Measurements from ENCODE around the gene ACAP1. TPM values are rescaled to one million over a fixed set of nuclear protein-coding genes. Genes with fewer than 3 reads are reported as not detected.

The ACAP1 gene
- total RNA-seq, 5 donors from 2014 or later (not counting 1 experiment from before 2014, with no cell fraction given) = 531 to 781 (median 649) TPM

- H3K27ac ChIP-seq (ENCODE audit: low read length) = no peak overlapping the region
- peak; percentile 24 to 44 (median 38) for ATAC-seq (replicated peaks in 1 of 4)
These were observed 40.0 kb upstream of the ACAP1 start for GRCh38 chr17:7296189-7296861.

GRCh38 chr17:7304179-7304578, 32.1 kb upstream of the ACAP1 start:
- no peak overlapping the region for H3K27ac Mint-ChIP-seq
- DNase-seq (no peak), ATAC-seq (replicated peaks in 1 of 4) (no peak)
- no peaks in the 10 kb centered on the region for H3K9me3 Mint-ChIP-seq
- POLR2A ChIA-PET = no interaction called here
- H3K36me3 Mint-ChIP-seq = peaks cover 6% of the 10 kb centered on the region
- no peaks in the 10 kb centered on the region for H3K9me3 ChIP-seq
- H3K27me3 Mint-ChIP-seq = no peaks in the 10 kb centered on the region
- H3K4me3 Mint-ChIP-seq = no peak overlapping the region
- H3K4me1 Mint-ChIP-seq = peaks cover 3 to 11% (median 10%) of the 10 kb centered on the region in 3 donors
- no peak overlapping the region for H3K27ac ChIP-seq (ENCODE audit: low read length)
- H3K27me3 ChIP-seq (replicated peaks in 1 of 2; ENCODE audit: control insufficient read depth in 2 of 2, extremely low read depth in 1 of 2, insufficient read depth in 2 of 2, low read length in 1 of 2) = peaks cover 0 to 2% of the 10 kb centered on the region in 2 experiments
- CTCF ChIA-PET = interaction anchor here (0.6 to 1.1 kb wide), 5 partner anchors 11 to 297 kb away, joined by 3 to 4 read pairs (median 3); partner anchors contain the start of genes SLC2A4 (in 1 of the 2) and TMEM102 (in 1 of the 2)
- peaks cover 4 to 21% of the 10 kb centered on the region in 2 experiments for H3K4me1 ChIP-seq (ENCODE audit: control insufficient read depth in 1 of 2, extremely low read depth in 1 of 2, insufficient read depth in 2 of 2, low read length in 2 of 2)
- 100% methylated on average over 1 of the region's 7 CpGs for WGBS (ENCODE audit: insufficient coverage)
- H3K4me3 ChIP-seq (ENCODE audit: control insufficient read depth in 1 of 2, extremely low read depth in 1 of 2, low read length in 1 of 2) = no peak overlapping the region
- peaks cover 0 to under 1% of the 10 kb centered on the region in 2 donors for H3K36me3 ChIP-seq (ENCODE audit: control insufficient read depth in 2 of 2, extremely low read depth in 1 of 2, insufficient read depth in 1 of 2, low read length in 1 of 2)

More at GRCh38 chr17:7296189-7296861, 40.0 kb upstream of the ACAP1 start:
- Histone ChIP-seq H3K9me3 (no peaks in the 10 kb centered on the region), H3K27me3 (replicated peaks in 1 of 2; ENCODE audit: control insufficient read depth in 2 of 2, extremely low read depth in 1 of 2, insufficient read depth in 2 of 2, low read length in 1 of 2) (peaks cover 6 to 54% of the 10 kb centered on the region in 2 experiments), H3K4me1 (ENCODE audit: control insufficient read depth in 1 of 2, extremely low read depth in 1 of 2, insufficient read depth in 2 of 2, low read length in 2 of 2) (peaks cover 0 to 32% of the 10 kb centered on the region in 2 experiments), H3K36me3 (ENCODE audit: control insufficient read depth in 2 of 2, extremely low read depth in 1 of 2, insufficient read depth in 1 of 2, low read length in 1 of 2) (no peaks in the 10 kb centered on the region), H3K4me3 (ENCODE audit: control insufficient read depth in 1 of 2, extremely low read depth in 1 of 2, low read length in 1 of 2) (no peak overlapping the region)
- peaks cover 0 to 27% of the 10 kb centered on the region in 2 donors for H3K27me3 Mint-ChIP-seq
- H3K9me3 Mint-ChIP-seq = no peaks in the 10 kb centered on the region
- H3K27ac Mint-ChIP-seq = peak overlapping the region in 1 of 2 donors; percentile 28
- peak in 23 of 35 experiments; percentile 24 to 83 (median 46) for DNase-seq
- H3K36me3 Mint-ChIP-seq = no peaks in the 10 kb centered on the region
- 8% methylated on average over 51 of the region's 51 CpGs for WGBS (ENCODE audit: insufficient coverage)
- H3K4me3 Mint-ChIP-seq = peak overlapping the region in 2 of 3 donors; percentile 51 to 89
- ChIA-PET CTCF (interaction anchor here (0.6 to 2.5 kb wide), 6 partner anchors 16 to 250 kb away, joined by 3 to 9 read pairs (median 4); no protein-coding TSS in a partner anchor), POLR2A (no interaction called here)
- peaks cover 19 to 25% (median 21%) of the 10 kb centered on the region in 3 donors for H3K4me1 Mint-ChIP-seq

- H3K4me3 ChIP-seq (ENCODE audit: control insufficient read depth in 1 of 2, extremely low read depth in 1 of 2, low read length in 1 of 2) = peak within 1 kb of the TSS; percentile 76 to 99
- peak within 1 kb of the TSS; percentile 98 for H3K27ac ChIP-seq (ENCODE audit: low read length)
These were observed 29.2 kb upstream of the ACAP1 start, which contains the start of gene EIF5A for GRCh38 chr17:7306911-7307685. Gene EIF5A, plus strand, starts transcription at chr17:7307628. Its CDS starts 2,008 bp downstream, at chr17:7309636.

GRCh38 chr17:7307686-7308624, 28.4 kb upstream of the ACAP1 start:
- Histone ChIP-seq H3K4me1 (ENCODE audit: control insufficient read depth in 1 of 2, extremely low read depth in 1 of 2, insufficient read depth in 2 of 2, low read length in 2 of 2) (peaks cover 13 to 56% of the 10 kb centered on the region in 2 experiments), H3K4me3 (ENCODE audit: control insufficient read depth in 1 of 2, extremely low read depth in 1 of 2, low read length in 1 of 2) (peak overlapping the region; percentile 76 to 99), H3K27ac (ENCODE audit: low read length) (peak overlapping the region; percentile 98), H3K9me3 (no peaks in the 10 kb centered on the region), H3K36me3 (ENCODE audit: control insufficient read depth in 2 of 2, extremely low read depth in 1 of 2, insufficient read depth in 1 of 2, low read length in 1 of 2) (peaks cover 7 to 38% of the 10 kb centered on the region in 2 donors), H3K27me3 (replicated peaks in 1 of 2; ENCODE audit: control insufficient read depth in 2 of 2, extremely low read depth in 1 of 2, insufficient read depth in 2 of 2, low read length in 1 of 2) (peaks cover 0 to 2% of the 10 kb centered on the region in 2 experiments)
- Mint-ChIP-seq H3K4me3 (peak overlapping the region; percentile 80 to 96 (median 93)), H3K4me1 (peaks cover 41 to 47% (median 44%) of the 10 kb centered on the region in 3 donors), H3K36me3 (peaks cover 41% of the 10 kb centered on the region), H3K27me3 (no peaks in the 10 kb centered on the region), H3K9me3 (no peaks in the 10 kb centered on the region), H3K27ac (peak overlapping the region; percentile 98 to 99)
- CTCF ChIA-PET = no interaction called here
- POLR2A ChIA-PET = interaction anchor here in 1 of 2 donors (1.5 kb wide), 1 partner anchor 22 kb away, joined by 7 read pairs; no protein-coding TSS in a partner anchor
- WGBS (ENCODE audit: insufficient coverage) = under 1% methylated on average over 91 of the region's 104 CpGs
- DNase-seq (peak in 31 of 35 experiments; percentile 21 to 77 (median 59)), ATAC-seq (replicated peaks in 1 of 4) (peak; percentile 11 to 14 (median 12))

More at GRCh38 chr17:7306911-7307685, 29.2 kb upstream of the ACAP1 start, which contains the start of gene EIF5A:
- H3K4me1 Mint-ChIP-seq = peaks cover 33 to 39% (median 37%) of the 10 kb centered on the region in 3 donors
- peak; percentile 99 to 100 (median 100) for DNase-seq
- peaks cover 0 to 2% of the 10 kb centered on the region in 2 experiments for H3K27me3 ChIP-seq (replicated peaks in 1 of 2; ENCODE audit: control insufficient read depth in 2 of 2, extremely low read depth in 1 of 2, insufficient read depth in 2 of 2, low read length in 1 of 2)
- WGBS (ENCODE audit: insufficient coverage) = under 1% methylated on average over 62 of the region's 64 CpGs
- H3K4me3 Mint-ChIP-seq = peak within 1 kb of the TSS; percentile 80 to 96 (median 93)
- peak; percentile 75 to 83 (median 80) for ATAC-seq (replicated peaks in 1 of 4)
- peaks cover 13 to 48% of the 10 kb centered on the region in 2 experiments for H3K4me1 ChIP-seq (ENCODE audit: control insufficient read depth in 1 of 2, extremely low read depth in 1 of 2, insufficient read depth in 2 of 2, low read length in 2 of 2)
- H3K27ac Mint-ChIP-seq = peak within 1 kb of the TSS; percentile 98 to 99
- H3K9me3 ChIP-seq = no peaks in the 10 kb centered on the region
- H3K27me3 Mint-ChIP-seq = no peaks in the 10 kb centered on the region
- H3K36me3 ChIP-seq (ENCODE audit: control insufficient read depth in 2 of 2, extremely low read depth in 1 of 2, insufficient read depth in 1 of 2, low read length in 1 of 2) = peaks cover 7 to 29% of the 10 kb centered on the region in 2 donors
- H3K36me3 Mint-ChIP-seq = peaks cover 33% of the 10 kb centered on the region
- POLR2A ChIA-PET = no interaction called here
- CTCF ChIA-PET = no interaction called here
- H3K9me3 Mint-ChIP-seq = no peaks in the 10 kb centered on the region

GRCh38 chr17:7308625-7309433, 27.5 kb upstream of the ACAP1 start:
- Histone ChIP-seq H3K9me3 (no peaks in the 10 kb centered on the region), H3K27me3 (replicated peaks in 1 of 2; ENCODE audit: control insufficient read depth in 2 of 2, extremely low read depth in 1 of 2, insufficient read depth in 2 of 2, low read length in 1 of 2) (peaks cover 0 to 2% of the 10 kb centered on the region in 2 experiments), H3K4me1 (ENCODE audit: control insufficient read depth in 1 of 2, extremely low read depth in 1 of 2, insufficient read depth in 2 of 2, low read length in 2 of 2) (peaks cover 15 to 65% of the 10 kb centered on the region in 2 experiments), H3K36me3 (ENCODE audit: control insufficient read depth in 2 of 2, extremely low read depth in 1 of 2, insufficient read depth in 1 of 2, low read length in 1 of 2) (peaks cover 7 to 46% of the 10 kb centered on the region in 2 donors), H3K27ac (ENCODE audit: low read length) (peak overlapping the region; percentile 98), H3K4me3 (ENCODE audit: control insufficient read depth in 1 of 2, extremely low read depth in 1 of 2, low read length in 1 of 2) (peak overlapping the region; percentile 76 to 99)
- Mint-ChIP-seq H3K4me1 (peaks cover 48 to 56% (median 53%) of the 10 kb centered on the region in 3 donors), H3K27ac (peak overlapping the region; percentile 96 to 97), H3K4me3 (peak overlapping the region; percentile 80 to 96 (median 93)), H3K36me3 (peaks cover 47% of the 10 kb centered on the region), H3K27me3 (no peaks in the 10 kb centered on the region), H3K9me3 (no peaks in the 10 kb centered on the region)
- CTCF ChIA-PET = interaction anchor here (0.6 to 1.9 kb wide), 5 partner anchors 9 to 261 kb away, joined by 3 to 10 read pairs (median 4); partner anchors contain the start of genes ACAP1 (in 1 of the 2) and NEURL4 (in 1 of the 2)
- DNase-seq (peak; percentile 65 to 96 (median 90)), ATAC-seq (replicated peaks in 1 of 4) (peak; percentile 27 to 43 (median 28))
- WGBS (ENCODE audit: insufficient coverage) = 0% methylated on average over 3 of the region's 14 CpGs
- POLR2A ChIA-PET = interaction anchor here (0.5 to 1.5 kb wide), 8 partner anchors 21 to 842 kb away, joined by 3 to 10 read pairs (median 4); partner anchors contain the start of genes ACAP1 (in 1 of the 2), C17orf100 (in 1 of the 2) and MED31 (in 1 of the 2)

All from T-cell (primary cell).